ENCODE data around the gene AFDN.
A peak's percentile ranks its signal among the peaks of the same experiment; 100 is the strongest.

Gene AFDN

GRCh38 chr6:167949121-167949684, 122.5 kb downstream of the AFDN start:
- no peak for TF ChIP-seq CTCF (conservative IDR thresholded peaks at IDR 0.05; ENCODE audit: low read length)
- no peak for DNase-seq (ENCODE audit: low read depth)

GRCh38 chr6:167951781-167952511, 125.2 kb downstream of the AFDN start:
- no peak for DNase-seq (ENCODE audit: low read depth)
- H3K4me3 ChIP-seq (ENCODE audit: low read length), result no peak overlapping the region
- no peak for TF ChIP-seq CTCF (conservative IDR thresholded peaks at IDR 0.05; ENCODE audit: low read length)

More at GRCh38 chr6:167949121-167949684, 122.5 kb downstream of the AFDN start:
- H3K4me3 ChIP-seq (ENCODE audit: low read length), result no peak overlapping the region

GRCh38 chr6:167952512-167952859, 125.8 kb downstream of the AFDN start:
- no peak for DNase-seq (ENCODE audit: low read depth)
- no peak for TF ChIP-seq CTCF (conservative IDR thresholded peaks at IDR 0.05; ENCODE audit: low read length)

GRCh38 chr6:167953551-167953950, 126.8 kb downstream of the AFDN start:
- no peak overlapping the region for H3K4me3 ChIP-seq (ENCODE audit: low read length)

More at GRCh38 chr6:167952512-167952859, 125.8 kb downstream of the AFDN start:
- no peak overlapping the region for H3K4me3 ChIP-seq (ENCODE audit: low read length)

GRCh38 chr6:167954151-167954550, 127.4 kb downstream of the AFDN start:
- TF ChIP-seq CTCF (conservative IDR thresholded peaks at IDR 0.05; ENCODE audit: low read length), result no peak
- no peak for DNase-seq (ENCODE audit: low read depth)
- no peak overlapping the region for H3K4me3 ChIP-seq (ENCODE audit: low read length)

More at GRCh38 chr6:167953551-167953950, 126.8 kb downstream of the AFDN start:
- no peak for TF ChIP-seq CTCF (conservative IDR thresholded peaks at IDR 0.05; ENCODE audit: low read length)
- DNase-seq (ENCODE audit: low read depth), result no peak

- DNase-seq (ENCODE audit: low read depth), result no peak
- TF ChIP-seq CTCF (conservative IDR thresholded peaks at IDR 0.05; ENCODE audit: low read length), result no peak
- H3K4me3 ChIP-seq (ENCODE audit: low read length), result no peak overlapping the region
Measured at GRCh38 chr6:167956491-167956890, 129.8 kb downstream of the AFDN start.

GRCh38 chr6:167956983-167957492, 130.3 kb downstream of the AFDN start:
- H3K4me3 ChIP-seq (ENCODE audit: low read length), result no peak overlapping the region
- TF ChIP-seq CTCF (conservative IDR thresholded peaks at IDR 0.05; ENCODE audit: low read length), result no peak
- DNase-seq (ENCODE audit: low read depth), result peak; percentile 9

All from AG10803 (cell line).